ENCODE measurements around the gene SLC25A22.

SLC25A22 gene

DNA sequence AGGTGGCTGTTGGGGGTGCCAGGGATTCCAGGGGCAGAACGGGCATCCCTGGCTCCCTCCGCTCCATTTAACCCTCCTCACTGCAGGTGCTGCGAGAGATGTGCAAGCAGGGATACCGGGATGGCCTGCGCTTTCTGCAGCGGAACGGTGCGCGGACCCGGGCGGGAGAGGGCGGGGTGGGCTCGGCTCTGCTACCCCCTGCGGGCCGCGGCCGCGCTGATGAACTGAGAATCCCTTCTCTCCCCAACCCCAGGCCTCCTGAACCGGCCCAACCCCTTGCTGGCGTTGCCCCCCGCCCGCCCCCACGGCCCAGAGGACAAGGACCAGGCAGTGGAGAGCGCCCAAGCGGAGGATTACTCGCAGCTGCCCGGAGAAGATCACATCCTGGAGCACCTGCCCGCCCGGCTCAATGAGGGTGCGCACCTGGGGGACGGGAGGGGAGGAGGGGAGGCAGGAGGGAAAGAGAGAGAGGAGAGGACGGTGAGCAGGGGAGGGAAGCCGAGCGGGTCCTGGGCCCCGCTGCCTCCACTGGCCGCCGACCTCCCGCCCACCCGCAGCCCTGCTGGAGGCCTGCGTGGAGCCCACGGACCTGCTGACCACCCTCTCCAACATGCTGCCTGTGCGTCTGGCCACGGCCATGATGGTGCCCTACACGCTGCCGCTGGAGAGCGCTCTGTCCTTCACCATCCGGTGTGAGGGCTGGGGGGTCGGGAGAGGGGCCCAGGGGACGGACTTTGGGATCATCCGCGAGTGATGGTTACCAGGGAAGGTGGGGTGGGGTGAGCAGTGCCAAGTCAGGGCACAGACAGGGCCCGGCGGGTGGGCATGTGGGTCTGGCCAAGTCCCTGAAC lies 25.6 kb upstream of the SLC25A22 start:
- in situ Hi-C loops (cut with MboI; ENCODE audit: low sequenced_read_pairs), result no loop called here

DNA sequence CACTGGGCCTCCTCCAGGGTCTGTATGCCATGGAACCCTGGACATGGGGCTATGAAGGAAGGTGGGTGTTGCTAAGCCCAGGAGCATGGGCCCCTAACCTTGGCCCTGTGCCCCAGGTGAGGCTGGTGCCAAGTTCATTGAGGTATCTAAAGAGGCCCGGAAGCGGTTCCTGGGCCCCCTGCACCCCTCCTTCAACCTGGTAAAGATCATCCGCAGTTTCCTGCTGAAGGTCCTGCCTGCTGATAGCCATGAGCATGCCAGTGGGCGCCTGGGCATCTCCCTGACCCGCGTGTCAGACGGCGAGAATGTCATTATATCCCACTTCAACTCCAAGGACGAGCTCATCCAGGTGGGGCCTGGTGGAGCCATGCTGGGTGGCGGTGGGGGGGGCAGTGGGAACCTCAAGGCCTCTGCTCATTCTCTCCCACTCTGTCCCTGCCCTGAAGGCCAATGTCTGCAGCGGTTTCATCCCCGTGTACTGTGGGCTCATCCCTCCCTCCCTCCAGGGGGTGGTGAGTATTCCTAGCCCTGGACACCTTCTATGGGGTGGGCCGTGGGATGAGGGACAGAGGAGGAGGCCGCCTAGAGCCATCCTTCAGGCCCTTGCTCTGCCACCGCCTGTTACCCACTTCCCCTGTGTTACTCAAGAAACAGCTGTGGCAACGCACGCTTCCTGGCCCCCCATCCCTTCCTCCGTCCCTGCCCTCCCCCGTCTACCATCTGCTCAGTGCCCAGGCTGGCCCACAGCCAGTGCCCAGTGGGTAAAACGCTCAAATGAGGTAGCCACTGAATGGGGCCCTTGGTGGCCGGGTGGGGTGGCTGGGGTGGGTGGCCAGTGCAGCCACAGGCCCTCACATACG lies 23.7 kb upstream of the SLC25A22 start:
- in situ Hi-C loops (cut with MboI; ENCODE audit: low sequenced_read_pairs), result no loop called here

GRCh38 chr11:820655-821511 lies 22.8 kb upstream of the SLC25A22 start:
- in situ Hi-C loops (cut with MboI; ENCODE audit: low sequenced_read_pairs), result no loop called here

DNA sequence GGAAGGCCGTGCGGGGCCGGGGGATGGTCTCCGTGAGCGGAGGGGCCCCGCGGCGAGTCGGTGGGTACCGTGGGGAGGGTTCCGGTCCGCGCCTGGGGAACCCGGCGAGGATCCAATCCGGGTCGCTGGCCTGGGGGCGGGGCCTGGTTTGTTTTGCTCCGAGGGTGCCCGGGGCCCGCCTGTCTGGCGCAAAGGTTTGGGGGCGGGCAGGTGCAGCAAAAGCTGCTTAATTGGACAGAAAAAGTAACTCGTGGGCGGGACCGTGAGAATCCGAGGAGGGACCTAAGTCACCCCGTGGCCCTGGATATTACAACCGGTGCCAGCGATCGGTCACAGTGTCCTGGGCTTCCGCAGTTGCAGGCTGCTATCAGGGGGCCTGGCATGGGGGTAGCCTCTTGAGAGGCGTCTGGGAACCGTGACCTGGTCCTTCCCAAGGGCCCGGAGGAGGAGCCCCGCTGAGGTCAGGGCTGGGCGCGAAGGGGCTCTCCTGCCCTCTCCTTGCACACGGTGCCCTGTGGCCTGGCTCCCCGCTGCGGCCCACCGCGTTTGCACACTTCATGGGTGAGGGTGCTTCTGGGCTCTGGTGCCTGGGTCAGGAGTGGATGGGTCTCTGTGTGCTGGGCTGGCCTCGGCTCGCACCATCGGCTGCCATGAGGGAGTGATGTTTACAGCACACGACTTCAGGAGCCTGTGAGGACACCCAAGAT lies 22.0 kb upstream of the SLC25A22 start:
- in situ Hi-C loops (cut with MboI; ENCODE audit: low sequenced_read_pairs), result no loop called here

- in situ Hi-C loops (cut with MboI; ENCODE audit: low sequenced_read_pairs), result no loop called here
Measured at GRCh38 chr11:819129-819931, 21.2 kb upstream of the SLC25A22 start.

DNA sequence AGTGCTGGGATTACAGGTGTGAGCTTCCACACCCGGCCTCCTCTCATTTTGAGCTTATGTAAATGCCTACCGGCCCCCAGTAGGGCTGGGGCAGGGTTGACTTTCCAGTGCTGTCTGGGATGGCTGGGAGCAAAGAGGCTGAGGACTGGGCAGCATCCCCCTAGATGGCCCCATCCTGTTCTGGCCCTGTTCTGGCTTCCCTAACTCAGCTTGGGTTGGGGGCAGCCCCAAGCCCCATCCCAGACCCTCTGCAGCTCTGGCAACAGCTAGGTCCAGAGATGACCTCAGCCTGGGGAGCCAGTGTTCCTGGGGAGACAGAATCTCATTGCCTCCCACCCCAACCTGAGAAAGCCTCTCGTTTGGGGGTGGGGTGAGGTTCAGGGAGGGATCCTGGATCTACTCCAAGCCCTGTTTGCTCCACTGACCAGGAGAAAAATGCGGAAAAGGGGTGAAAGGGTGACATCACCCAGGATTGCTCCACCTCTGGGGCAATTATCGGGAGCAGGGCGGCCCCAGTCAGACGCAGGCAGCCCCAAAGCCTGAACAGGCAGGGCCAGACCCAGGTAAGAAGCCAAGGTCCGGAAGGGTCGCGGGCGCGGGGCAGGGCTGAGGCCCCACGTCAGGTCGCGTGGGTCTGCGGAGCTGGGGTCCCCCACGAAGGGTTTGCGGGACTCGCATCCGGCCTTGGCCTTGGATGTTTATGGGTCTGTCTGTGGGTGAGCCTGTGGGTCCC lies 20.5 kb upstream of the SLC25A22 start, which contains the start of gene PNPLA2:
Gene PNPLA2, plus strand, starts transcription at position 519 of the 733 bp plus-strand sequence. CDS start 805 bp downstream, outside the sequence.
- in situ Hi-C loops (cut with MboI; ENCODE audit: low sequenced_read_pairs), result no loop called here

DNA sequence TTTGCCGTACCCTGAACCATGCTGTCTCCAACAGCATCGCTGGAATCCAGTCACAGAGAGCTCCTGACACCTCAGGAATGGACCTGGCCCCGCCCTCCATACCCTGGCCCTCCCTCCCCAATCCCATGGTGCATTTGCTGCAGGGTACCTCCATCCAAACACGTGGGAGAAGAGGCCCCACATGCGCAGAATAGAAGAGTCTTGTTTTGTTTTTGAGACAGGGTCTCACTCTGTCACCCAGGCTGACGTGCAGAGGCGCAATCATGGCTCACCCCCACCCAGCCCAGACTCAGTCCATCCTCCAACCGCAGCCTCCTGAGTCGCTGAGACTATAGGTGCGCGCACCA lies 18.3 kb upstream of the SLC25A22 start:
- in situ Hi-C loops (cut with MboI; ENCODE audit: low sequenced_read_pairs), result no loop called here

DNA sequence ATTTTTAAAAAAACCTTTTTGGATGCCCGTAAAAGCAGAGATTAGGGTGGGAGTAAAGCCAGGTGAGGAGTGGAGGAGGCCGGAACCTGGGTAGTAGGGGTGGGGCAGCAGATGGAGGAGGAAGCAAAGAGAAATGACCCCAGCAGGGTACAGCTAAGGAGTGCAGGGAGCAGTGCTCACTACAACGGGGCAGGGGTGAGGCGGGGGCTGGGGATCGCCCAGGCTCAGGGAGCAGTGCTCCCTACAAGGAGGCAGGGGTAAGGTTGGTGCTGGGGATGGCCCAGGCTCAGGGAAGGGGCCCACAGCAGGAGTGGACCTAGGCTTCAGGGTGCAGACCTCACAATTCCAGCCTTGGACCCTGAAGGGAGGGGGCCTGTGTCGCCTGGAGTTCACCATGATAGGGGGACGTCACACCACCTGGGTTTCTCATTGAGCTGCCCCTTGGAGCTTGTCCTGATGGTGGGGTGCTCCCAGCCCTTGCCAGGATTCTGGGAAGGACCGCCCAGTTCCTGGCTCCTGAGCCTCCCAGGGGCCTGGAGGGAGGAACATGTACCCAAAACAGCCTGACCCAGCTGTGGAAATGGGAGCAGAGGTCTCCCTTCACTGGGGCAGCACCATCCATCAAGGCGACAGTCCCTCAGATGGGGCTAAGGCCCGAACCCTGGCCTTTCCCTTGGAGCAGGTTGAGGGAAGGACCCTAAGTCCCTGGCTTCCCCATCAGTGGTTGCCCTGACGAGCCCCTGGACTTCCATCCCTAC lies 17.8 kb upstream of the SLC25A22 start:
- in situ Hi-C loops (cut with MboI; ENCODE audit: low sequenced_read_pairs), result no loop called here

- in situ Hi-C loops (cut with MboI; ENCODE audit: low sequenced_read_pairs), result no loop called here
Measured at GRCh38 chr11:813456-814096, 15.5 kb upstream of the SLC25A22 start.

DNA sequence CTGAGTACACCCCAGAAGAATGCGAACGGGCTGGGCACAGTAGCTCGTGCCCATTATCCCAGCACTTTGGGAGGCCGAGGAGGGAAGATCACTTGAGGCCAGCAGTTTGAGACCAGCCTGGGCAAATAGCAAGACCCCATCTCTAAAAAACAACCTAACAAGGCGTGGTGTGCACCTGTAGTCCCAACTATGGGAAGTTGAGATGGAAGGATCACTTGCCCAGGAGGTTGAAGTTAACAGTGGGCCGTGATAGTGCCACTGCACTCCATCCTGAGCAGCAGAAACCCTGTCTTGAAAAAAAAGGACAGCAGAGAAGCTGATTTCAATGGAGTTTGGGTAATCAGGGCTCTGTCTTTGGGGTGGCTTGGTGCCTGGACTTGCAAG lies 15.0 kb upstream of the SLC25A22 start:
- in situ Hi-C loops (cut with MboI; ENCODE audit: low sequenced_read_pairs), result no loop called here

GRCh38 chr11:812390-812789 lies 14.3 kb upstream of the SLC25A22 start:
- in situ Hi-C loops (cut with MboI; ENCODE audit: low sequenced_read_pairs), result no loop called here

DNA sequence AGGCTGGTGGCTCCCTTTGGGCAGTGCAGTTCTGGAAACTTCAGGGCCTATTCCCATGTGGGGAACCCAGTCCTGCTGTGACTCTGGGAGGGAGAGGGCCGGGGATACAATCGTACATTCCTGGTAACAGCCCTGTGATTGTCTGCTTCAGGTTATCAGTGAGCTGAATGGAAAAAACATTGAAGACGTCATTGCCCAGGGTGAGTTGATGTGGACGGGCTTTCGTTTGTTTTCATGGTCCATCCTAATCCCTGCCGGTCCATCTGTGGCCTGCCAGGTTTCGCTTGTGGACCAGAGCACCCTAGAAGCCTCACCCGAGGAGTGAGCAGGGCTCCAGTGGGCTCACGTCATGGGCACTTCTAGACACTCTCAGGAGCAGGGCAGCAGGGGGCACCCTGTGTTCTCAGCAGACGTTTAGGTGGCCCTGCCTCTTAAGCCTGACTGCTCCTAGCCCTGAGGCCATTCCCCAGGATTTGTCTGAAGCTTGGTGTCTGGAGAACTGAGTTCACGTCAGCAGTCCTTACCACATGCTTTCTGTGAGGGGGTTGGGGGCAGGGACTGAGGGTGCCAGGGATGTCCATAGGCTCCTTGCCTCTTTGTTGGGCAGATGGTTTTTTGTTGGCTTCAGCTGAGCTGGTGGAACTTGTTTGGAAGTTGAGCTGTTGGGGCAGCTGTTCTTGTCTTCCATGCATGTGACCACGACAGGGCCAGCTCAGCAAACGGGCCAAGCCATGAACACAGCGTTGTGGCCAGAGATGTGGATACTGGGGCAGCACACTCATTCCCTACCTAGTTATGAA lies 13.6 kb upstream of the SLC25A22 start:
- in situ Hi-C loops (cut with MboI; ENCODE audit: low sequenced_read_pairs), result no loop called here

DNA sequence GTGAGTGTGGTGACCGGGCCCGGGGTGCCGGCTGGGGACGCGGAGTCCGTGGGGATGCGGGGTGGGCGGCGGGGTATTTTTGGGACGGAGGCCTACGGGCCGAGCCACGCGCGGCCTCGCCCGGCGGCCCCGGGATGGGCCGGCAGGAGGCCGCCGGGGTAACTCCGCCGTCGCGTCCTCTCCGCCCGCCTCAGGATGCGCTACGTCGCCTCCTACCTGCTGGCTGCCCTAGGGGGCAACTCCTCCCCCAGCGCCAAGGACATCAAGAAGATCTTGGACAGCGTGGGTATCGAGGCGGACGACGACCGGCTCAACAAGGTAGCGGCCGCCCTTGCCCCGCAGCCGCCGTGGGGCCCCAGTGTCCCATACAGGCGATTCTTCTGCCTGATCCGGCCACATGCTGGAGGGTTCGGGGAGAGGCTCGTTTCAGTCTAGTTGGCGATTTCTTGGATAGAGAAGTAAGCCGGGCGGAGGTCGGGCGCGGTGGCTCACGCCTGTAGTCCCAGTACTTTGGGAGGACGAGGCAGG lies 12.0 kb upstream of the SLC25A22 start:
- in situ Hi-C loops (cut with MboI; ENCODE audit: low sequenced_read_pairs), result no loop called here

DNA sequence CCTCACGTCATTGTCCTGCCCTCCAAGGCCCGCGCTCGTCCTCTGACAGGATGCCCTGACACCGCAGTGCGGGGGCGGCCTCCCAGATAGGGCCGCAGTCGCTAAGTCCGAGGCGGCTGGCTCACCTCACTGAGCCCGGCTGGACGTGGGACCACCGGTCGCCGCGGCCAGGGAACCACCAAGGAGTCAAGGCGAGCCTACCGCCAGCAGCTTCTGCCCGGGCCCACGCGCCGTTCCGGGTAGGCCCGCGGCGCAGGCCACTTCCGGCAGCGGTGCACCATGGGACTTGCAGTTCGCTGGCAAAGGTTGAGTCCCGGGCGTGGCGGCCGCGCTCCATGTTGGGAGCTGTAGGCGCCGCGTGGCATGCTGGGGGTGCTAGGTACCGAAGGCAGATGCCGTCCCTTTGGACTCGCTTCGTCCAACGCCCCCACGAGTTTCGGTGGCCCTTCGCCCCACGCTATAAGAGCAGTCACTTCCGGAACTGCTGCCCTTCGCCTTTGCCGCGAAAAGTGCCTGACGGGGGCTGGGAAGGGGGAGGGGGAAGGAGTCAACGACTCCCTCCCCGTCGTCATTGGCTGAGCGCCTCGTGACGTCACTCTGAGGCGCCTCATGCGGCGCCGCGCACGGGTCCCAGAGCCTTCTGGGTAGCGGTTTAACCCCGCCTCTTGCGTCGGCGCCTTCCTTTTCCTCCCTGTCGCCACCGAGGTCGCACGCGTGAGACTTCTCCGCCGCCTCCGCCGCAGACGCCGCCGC lies 11.4 kb upstream of the SLC25A22 start, which contains the start of gene RPLP2:
Gene RPLP2, plus strand, starts transcription at position 681 of the 753 bp plus-strand sequence. CDS start 268 bp downstream, outside the sequence.
- in situ Hi-C loops (cut with MboI; ENCODE audit: low sequenced_read_pairs), result no loop called here

GRCh38 chr11:808427-809286 lies 10.6 kb upstream of the SLC25A22 start:
- in situ Hi-C loops (cut with MboI; ENCODE audit: low sequenced_read_pairs), result no loop called here

Data from HL-60/S4 (cell line).